HUES64 (cell line): ENCODE measurements around the gene SLC7A6.

Source experiments
- H3K27ac ChIP-seq: 2 replicates; pipeline ENCODE4 v1.7.0; 2013; ENCODE audit warnings: low read depth, low read length, inconsistent platforms
- H3K27me3 ChIP-seq: 2 replicates; pipeline ENCODE4 v1.6.1; 2013; ENCODE audit warnings: mild to moderate bottlenecking, low read length; ENCODE audit not compliant: insufficient read depth
- H3K36me3 ChIP-seq: 2 replicates; pipeline ENCODE4 v1.6.1; 2013; ENCODE audit warnings: mild to moderate bottlenecking, low read length; ENCODE audit not compliant: insufficient read depth
- H3K4me1 ChIP-seq: 2 replicates; pipeline ENCODE4 v1.6.1; 2013; ENCODE audit warnings: mild to moderate bottlenecking, low read length, moderate library complexity; ENCODE audit not compliant: insufficient read depth
- H3K4me3 ChIP-seq: 2 replicates; pipeline ENCODE4 v1.5.1; 2013; ENCODE audit warnings: mild to moderate bottlenecking, low read length, moderate library complexity
- H3K9ac ChIP-seq: 2 replicates; pipeline ENCODE4 v1.6.1; 2013; ENCODE audit warnings: mild to moderate bottlenecking, low read depth, low read length
- H3K9me3 ChIP-seq: 2 replicates; pipeline ENCODE4 v1.6.1; 2013; ENCODE audit warnings: low read depth, low read length; ENCODE audit not compliant: insufficient read depth
- WGBS: fragments of 150-250, 120-280 bp; methylation state at CpG from one replicate; pipeline ENCODE4 v1.1.7; 2013; ENCODE audit warnings: missing lambda C conversion rate; 5-methylcytosine and 5-hydroxymethylcytosine counted together

Gene SLC7A6

DNA sequence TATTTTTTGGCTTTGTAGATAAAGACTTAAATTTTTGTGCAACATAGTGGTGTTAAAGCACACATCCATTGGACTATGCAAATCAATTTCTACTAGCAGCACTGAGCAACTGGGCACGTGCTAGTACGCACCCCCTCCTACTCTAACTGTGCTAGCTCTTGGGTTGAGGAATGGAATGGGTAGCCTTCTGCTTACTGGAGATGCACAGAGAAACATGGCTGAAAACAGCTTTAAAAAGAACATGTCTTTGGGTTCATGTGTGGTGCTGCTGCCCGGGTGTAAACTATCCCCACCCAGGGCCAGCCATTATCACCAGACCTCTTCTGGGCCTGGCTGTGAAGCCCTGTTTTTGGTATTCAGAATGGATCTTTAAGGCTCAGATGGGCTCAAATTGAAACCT, 35.7 kb upstream of the SLC7A6 start:
- Histone ChIP-seq H3K36me3 (peaks cover 63% of the 10 kb centered on the region), H3K27ac (no peak overlapping the region), H3K9me3 (no peaks in the 10 kb centered on the region), H3K9ac (no peak overlapping the region), H3K4me3 (no peak overlapping the region), H3K27me3 (no peaks in the 10 kb centered on the region), H3K4me1 (0 out of 2 replicates have a peak, but pooled peaks cover 2% of the 10 kb centered on the region)
- 100% methylated on average over 3 of the region's 3 CpGs for WGBS

DNA sequence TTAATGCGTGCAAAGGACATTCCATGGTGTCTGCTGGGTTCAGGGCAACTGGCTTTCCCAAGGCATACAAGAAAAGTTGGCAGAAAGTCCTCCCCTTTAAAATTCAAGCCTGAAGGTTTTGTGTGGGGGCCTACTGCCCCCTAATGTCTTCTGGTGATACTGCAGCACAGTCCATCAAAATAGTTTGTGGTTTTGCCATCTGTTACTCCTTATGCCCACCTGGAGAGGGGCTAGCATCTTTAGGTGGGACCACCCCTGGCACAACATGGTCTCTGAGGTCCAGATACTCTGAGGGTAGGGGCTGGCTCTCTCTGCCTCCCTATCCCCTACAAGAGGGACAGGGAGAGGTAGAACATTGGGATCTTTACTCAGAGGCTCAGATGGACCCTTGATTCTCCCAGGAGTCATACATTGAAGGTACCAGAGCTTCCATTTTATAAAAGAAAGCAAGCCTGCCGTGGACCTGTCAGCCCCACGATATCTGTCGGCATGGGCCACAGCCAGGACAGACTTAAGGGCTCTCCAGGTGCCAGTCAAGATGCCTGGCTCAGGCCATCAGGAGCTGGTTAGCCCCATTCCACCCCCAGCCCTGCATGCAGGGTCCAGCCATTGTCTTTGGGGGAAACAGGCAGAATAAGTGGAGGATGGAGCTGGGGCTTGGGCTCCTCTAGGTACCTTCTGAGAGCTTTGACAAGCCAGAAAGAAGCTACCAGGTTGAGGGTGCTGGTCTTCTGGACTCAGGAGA, 34.7 kb upstream of the SLC7A6 start:
- H3K36me3 ChIP-seq: peaks cover 64% of the 10 kb centered on the region
- peaks cover 11% of the 10 kb centered on the region for H3K4me1 ChIP-seq
- no peak overlapping the region for H3K27ac ChIP-seq
- peaks cover 2% of the 10 kb centered on the region; the same call in 1 of the 2 replicates for H3K27me3 ChIP-seq
- H3K9me3 ChIP-seq: no peaks in the 10 kb centered on the region
- 77% methylated on average over 4 of the region's 4 CpGs for WGBS
- no peak overlapping the region for H3K9ac ChIP-seq
- H3K4me3 ChIP-seq: no peak overlapping the region

DNA sequence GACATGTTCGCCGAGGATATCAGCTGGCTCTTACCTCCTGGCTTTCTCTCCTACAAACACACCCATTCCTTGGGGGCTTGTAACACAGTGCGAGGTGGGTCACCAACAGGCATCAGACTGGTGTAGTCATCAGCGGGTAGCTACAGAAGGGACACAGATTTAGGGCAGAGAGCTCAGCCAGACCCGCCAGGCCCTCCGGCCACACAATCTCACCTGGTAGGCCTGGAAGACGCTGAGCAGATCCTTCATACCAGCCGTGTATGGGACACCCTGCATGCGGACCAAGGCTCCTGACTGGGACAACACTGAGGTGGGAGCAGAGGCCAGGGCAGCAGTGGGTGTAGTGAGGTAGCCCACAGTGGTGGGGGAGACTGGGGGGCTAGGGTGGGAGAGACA, 34.2 kb upstream of the SLC7A6 start:
- 95% methylated on average over 9 of the region's 9 CpGs for WGBS

DNA sequence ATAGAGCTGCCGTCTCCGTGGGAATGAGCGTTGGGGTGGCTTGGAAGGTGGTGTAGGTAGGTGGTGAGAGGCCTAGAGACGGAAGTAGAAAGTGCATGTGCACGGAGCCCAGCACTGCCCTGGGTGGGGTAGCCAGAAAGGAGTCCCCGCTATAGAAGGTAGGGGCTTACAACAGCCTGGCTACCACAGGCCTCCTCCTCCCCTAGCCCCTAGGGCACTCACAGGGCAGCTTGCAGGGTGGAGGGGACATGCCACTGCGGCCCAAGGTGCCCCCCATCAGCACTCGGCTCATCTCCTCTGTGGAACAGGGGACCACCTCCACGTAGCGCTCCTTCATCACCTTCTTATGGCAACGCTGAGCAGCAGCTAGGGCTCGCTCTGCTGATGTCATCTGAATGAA, 33.4 kb upstream of the SLC7A6 start:
- Histone ChIP-seq H3K4me1 (peaks cover 14% of the 10 kb centered on the region), H3K9ac (no peak overlapping the region), H3K36me3 (peaks cover 64% of the 10 kb centered on the region), H3K27ac (no peak overlapping the region), H3K4me3 (no peak overlapping the region), H3K27me3 (peaks cover 14% of the 10 kb centered on the region), H3K9me3 (no peaks in the 10 kb centered on the region)
- 94% methylated on average over 12 of the region's 12 CpGs for WGBS

More for the DNA sequence above, 34.2 kb upstream of the SLC7A6 start:
- no peak overlapping the region for H3K4me3 ChIP-seq
- peaks cover 64% of the 10 kb centered on the region for H3K36me3 ChIP-seq
- no peaks in the 10 kb centered on the region for H3K9me3 ChIP-seq
- H3K4me1 ChIP-seq: peaks cover 14% of the 10 kb centered on the region
- H3K27me3 ChIP-seq: peaks cover 7% of the 10 kb centered on the region
- no peak overlapping the region for H3K27ac ChIP-seq
- no peak overlapping the region for H3K9ac ChIP-seq

DNA sequence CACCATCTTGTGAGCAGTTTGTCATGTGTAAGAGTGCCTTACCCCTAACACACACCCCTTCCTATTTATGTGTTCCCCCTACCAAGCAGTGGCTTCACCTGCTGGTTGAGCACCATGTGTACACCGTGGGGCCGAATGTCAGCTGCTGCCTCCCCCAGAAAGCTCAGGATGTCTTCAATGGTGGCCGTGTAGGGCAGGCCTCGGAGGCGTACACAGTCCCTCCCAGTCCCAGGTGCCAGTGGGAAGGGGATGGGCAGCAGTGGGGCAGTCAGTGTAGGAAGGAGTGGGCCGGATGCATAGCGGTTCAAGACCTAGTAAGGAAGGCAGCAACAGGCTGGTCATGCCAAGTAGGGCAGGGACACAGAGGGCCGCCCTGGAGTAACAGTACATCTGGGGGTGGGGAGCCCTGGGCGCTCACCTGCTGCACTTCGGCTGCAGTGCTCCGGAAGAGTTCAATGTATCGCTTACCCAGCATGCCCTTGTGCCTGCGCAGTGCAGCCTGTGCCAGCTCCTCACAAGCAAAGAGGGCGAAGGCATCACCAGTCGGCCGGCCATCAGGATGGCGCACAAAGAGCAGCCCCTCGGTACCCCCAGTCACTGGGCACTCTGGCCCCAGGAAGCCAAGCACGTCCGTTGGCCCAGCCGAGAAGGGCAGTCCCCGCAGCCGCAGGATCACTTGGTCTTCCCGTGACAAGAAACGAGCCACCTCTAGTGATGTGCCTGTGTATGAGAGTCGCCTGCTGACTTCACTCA, 32.8 kb upstream of the SLC7A6 start:
- Histone ChIP-seq H3K4me1 (peaks cover 15% of the 10 kb centered on the region), H3K9me3 (no peaks in the 10 kb centered on the region), H3K27ac (no peak overlapping the region), H3K4me3 (no peak overlapping the region), H3K27me3 (peaks cover 19% of the 10 kb centered on the region), H3K9ac (no peak overlapping the region), H3K36me3 (peaks cover 58% of the 10 kb centered on the region)
- WGBS: 95% methylated on average over 26 of the region's 26 CpGs

DNA sequence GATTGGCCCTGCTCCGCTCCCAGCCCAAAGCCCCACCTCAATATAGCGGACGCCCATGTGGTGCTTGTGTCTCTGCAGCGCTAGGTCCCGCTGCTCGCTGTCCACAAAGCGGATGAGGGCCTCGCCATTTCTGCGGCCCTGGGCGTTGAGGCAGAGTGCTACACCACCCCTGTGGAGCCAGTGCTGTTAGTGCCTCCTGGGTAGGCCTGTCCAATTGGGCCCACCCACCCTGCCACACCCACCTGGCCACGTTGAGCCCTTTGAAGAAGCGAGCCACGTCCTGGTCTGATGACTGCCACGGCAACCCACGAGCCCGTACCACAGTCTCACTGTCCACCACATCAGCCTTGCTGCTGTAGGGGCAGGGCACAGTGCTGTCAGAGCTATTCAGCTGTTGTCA, 32.0 kb upstream of the SLC7A6 start:
- Histone ChIP-seq H3K4me1 (peaks cover 20% of the 10 kb centered on the region), H3K27me3 (peaks cover 24% of the 10 kb centered on the region), H3K36me3 (peaks cover 53% of the 10 kb centered on the region), H3K9me3 (no peaks in the 10 kb centered on the region), H3K9ac (no peak overlapping the region), H3K27ac (no peak overlapping the region), H3K4me3 (no peak overlapping the region)
- 95% methylated on average over 16 of the region's 16 CpGs for WGBS

DNA sequence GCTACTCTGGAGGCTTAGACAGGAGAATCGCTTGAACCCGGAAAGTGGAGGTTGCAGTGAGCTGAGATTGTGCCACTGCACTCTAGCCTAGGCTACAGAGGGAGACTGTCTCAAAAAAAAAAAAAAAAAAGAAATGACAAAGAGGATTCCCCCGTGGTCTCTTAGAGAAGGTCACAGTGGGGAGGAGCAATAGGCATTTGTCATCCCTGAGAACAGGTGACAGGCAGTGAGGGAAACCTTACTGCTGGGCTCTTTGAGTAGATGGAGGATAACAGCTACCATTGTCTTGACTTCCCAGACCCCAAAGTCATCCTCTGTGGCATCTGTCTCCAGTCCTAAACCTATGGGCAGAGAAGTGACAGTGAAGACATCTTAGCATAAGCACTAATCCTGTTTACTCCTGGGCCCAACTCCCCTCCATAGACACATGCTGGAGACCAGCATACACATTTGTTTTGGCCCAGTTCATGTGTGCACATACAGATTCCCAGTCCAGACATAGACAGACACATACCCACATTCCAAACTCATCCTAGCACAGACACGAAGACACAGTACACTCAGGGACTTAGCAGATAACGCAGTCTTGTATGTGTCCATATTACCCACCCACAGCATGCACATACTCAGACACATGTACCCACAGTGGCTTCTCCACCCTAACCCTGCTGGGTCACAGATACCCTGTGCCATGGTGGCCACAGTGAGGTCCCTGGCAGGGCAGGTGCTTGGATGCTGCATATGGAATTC, 31.1 kb upstream of the SLC7A6 start:
- Histone ChIP-seq H3K27me3 (peaks cover 24% of the 10 kb centered on the region), H3K27ac (no peak overlapping the region), H3K36me3 (peaks cover 48% of the 10 kb centered on the region), H3K9ac (no peak overlapping the region), H3K9me3 (no peaks in the 10 kb centered on the region), H3K4me1 (peaks cover 20% of the 10 kb centered on the region), H3K4me3 (no peak overlapping the region)
- 86% methylated on average over 5 of the region's 5 CpGs for WGBS

DNA sequence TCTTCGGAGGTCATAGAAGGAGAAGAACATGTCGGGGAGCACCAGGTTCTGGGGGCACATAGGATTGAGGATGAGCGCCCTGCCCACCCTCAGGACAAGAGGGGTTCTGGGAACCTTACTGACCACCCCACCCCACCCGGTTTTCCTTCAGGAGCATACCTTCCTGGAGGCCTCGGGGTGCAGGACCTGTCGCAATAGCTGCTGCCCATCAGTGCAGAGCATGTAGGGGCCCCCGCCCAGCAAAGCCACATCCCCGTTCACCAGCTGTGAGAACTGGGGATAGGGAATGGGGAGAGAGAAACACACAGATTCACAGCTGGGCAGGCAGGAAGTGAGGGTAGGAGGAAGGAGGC, 30.5 kb upstream of the SLC7A6 start:
- Histone ChIP-seq H3K9ac (no peak overlapping the region), H3K4me1 (peaks cover 20% of the 10 kb centered on the region), H3K9me3 (no peaks in the 10 kb centered on the region), H3K27me3 (peaks cover 24% of the 10 kb centered on the region), H3K4me3 (0 out of 2 replicates have a peak overlapping the region, but pooled peaks have one; percentile 60), H3K36me3 (peaks cover 45% of the 10 kb centered on the region), H3K27ac (no peak overlapping the region)
- WGBS: 91% methylated on average over 8 of the region's 8 CpGs

DNA sequence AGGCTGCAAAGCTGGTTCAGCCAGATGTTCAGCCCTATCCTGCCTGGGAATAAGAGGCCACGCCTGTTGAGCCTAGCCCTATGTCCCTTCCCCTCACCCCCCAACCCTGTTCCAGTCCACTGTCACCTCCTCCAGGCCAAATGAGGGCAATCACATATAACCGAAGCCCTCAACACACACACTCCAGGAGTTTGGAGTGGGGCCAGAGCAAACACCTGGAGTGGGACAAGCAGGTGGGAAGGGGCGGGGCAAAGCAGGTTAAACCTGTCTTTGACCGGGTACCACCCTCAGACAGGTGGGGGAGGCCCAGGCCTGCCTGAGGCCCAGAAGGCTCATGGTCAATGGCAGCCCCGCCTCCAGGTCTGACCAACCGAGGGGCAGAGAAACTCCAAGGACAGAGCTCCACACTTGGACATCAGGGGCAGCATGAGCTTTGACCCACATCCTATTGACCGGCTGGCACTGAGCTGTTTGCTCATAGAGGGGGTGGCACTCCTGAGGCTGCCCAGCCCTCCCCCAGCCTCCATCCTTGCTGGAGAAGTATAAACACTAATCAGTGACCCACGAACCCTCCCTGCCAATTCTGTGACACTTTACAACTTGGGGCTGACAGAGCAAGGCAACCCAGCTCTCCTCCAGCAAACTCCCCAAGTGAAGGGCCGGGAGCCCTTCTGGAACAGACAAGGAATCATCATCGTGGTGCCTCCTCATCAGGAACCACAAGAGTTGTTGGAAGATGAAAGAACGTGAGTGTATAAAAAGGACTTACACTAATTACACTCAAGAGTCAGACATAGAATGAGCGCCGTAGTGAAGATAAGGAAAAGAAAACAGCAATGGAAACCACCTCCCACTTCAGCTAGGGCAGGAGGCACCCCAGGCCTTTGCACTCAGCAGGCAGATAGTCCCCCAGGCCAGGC, 29.9 kb upstream of the SLC7A6 start:
- H3K27me3 ChIP-seq: peaks cover 24% of the 10 kb centered on the region
- no peaks in the 10 kb centered on the region for H3K9me3 ChIP-seq
- no peak overlapping the region for H3K9ac ChIP-seq
- peak overlapping the region; percentile 60 for H3K4me3 ChIP-seq
- peaks cover 39% of the 10 kb centered on the region for H3K36me3 ChIP-seq
- peaks cover 20% of the 10 kb centered on the region for H3K4me1 ChIP-seq
- WGBS: 76% methylated on average over 12 of the region's 13 CpGs
- no peak overlapping the region for H3K27ac ChIP-seq

DNA sequence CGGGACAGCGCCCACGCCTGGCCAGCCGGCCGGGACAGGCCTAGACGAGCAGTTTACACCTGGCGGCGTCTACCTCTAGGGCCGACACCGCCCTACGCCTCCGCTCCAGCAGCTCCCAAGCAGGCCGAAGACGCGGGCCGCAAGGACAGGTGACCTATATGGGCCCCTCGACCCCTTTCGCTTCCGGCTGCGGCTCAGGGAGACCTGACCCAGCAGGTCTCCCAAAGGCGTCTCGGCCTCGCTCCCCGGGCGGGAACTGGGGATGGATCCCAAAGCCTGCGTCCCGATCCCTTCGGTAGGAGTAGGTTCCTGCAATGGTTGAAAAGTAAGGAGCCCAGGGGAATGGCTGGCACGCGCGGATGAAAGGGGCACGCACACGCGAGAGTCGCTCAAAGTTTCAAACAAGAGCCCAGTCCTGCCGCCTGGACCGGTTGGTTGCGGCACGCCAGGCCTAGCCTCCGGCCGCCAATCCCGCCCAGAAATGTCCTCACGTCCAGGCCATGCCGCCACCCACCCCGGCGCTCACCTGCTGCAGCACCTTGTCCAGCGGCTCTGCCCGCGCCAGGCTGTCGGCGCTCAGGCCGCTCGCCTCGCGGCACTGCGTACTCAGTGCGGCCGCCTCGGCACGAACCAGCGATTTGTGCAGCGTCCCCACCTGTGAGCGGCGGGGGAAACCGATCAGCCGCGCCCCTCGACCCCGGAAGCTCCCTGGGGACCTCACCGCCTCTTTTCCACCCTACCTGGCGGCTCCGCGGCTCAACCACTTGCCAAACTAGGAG, 29.0 kb upstream of the SLC7A6 start:
- Histone ChIP-seq H3K4me3 (peak overlapping the region; percentile 60), H3K9me3 (no peaks in the 10 kb centered on the region), H3K4me1 (peaks cover 20% of the 10 kb centered on the region), H3K27ac (peak overlapping the region; percentile 99), H3K9ac (peak overlapping the region; percentile 72), H3K36me3 (peaks cover 30% of the 10 kb centered on the region), H3K27me3 (peaks cover 24% of the 10 kb centered on the region)
- WGBS: 2% methylated on average over 73 of the region's 73 CpGs
